ENCODE results near the gene PURB.
A peak's percentile ranks its signal among the peaks of the same experiment; 100 is the strongest.
"Not testable (repeated sequence)": the region's sequence is repeated elsewhere in the genome, so short reads cannot be mapped to it uniquely, and the experiment has no call there.

PURB gene

DNA sequence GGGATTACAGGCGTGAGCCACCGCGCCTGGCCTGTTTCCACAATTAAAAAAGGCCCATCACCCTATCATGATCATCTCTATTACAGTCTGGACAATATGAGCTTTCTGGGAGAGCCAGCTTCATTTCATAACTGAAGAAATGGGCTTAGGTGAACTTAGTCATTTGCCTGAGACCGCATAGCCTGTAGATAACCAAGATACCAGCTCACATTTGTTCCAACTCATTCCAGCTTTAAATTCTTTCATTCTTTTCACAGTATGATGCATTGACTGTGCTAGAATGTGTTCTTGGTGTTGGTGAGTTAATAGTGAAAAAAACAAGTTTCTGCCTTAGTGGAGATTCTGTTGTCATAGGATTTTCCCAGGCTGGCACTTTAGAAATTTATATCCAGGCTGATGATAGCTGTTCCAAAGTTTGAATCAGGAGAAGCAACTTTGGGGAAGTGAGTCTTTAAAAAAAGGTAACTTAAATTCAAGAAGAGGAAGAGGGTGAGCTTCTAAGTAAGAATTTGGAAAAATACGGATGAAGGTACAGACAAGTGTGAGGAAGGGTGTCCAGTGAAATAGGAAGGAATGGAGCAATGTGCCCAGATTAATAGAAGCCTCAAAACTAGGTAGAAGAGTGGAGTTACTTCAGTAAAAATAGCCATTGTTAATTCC lies 35.3 kb downstream of the PURB start:
- Mint-ChIP-seq H3K27ac (peak overlapping the region; percentile 99), H3K27me3 (no peaks in the 10 kb centered on the region), H3K4me1 (ENCODE audit: low read depth) (peaks cover 44% of the 10 kb centered on the region), H3K9me3 (no peaks in the 10 kb centered on the region), H3K4me3 (peak overlapping the region; percentile 96), H3K36me3 (ENCODE audit: low read depth) (peaks cover 31% of the 10 kb centered on the region)
- DNase-seq, result no peak

DNA sequence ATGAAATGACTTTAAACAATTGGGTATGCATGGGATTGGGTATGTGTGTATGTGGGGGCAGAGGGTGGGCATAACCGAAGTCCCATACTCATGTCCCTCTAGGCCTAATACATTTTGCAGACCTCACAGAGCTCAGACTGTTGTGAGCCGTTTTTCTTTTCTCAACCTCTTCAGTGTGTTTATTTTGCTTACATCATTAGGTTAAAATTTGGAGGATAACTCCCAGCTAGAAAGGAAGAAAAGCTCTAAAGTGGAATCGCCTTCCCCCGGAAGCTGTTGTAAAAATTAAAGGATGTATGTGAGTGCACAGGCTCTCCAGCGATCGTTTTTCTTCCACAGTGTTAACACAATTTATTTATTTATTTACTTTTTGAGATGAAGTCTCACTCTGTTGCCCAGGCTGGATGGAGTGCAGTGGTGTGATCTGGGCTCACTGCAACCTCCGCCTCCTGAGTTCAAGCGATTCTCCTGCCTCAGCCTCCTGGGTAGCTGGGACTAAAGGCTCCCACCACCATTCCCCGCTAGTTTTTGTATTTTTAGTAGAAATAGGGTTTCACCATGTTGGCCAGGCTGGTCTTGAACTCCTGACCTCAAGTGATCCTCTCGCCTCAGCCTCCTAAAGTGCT lies 36.0 kb downstream of the PURB start:
- Mint-ChIP-seq H3K36me3 (ENCODE audit: low read depth) (peaks cover 35% of the 10 kb centered on the region), H3K9me3 (no peaks in the 10 kb centered on the region), H3K4me3 (peak overlapping the region; percentile 96), H3K27ac (peak overlapping the region; percentile 99), H3K4me1 (ENCODE audit: low read depth) (peaks cover 47% of the 10 kb centered on the region), H3K27me3 (no peaks in the 10 kb centered on the region)
- no peak for DNase-seq

DNA sequence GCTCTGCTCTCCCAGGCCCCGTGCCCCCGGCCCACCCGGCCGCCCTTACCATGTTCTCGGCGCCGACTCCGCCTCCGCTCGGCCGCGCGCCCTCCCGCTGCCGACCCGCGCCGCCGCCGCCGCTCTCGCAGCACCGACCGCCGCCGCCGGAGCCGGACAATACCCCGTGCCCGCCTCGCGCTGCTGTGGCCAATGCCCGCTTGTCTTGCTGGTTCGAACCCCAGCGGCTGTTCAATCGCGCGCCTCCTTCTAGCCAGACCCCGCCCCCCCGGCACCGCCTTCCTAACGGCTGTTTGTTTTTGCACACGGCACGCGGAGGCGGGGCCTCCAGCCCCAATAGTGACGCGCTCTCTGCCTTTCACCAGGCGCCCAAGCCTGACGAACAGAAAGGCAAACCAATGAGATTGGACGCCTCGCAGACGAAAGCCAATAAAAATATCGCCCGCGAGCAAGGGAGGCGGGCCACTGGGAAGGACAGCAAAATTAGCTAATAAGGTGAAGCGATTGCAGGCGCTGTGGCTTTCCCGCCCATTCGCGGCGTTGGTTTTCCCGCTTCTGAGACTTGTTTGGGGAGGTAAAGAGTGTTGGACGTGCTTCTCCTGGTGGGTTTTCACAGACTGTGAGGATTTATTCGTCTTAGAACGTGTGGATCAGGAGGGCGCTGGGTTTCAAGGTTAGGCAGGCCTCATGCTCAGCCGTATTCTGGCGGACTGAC lies 37.3 kb downstream of the PURB start, which contains the start of gene H2AZ2:
Gene H2AZ2, minus strand, starts transcription at position 168 of the 715 bp plus-strand sequence. Its CDS starts 116 bp downstream, at position 52.
- no peaks in the 10 kb centered on the region for H3K27me3 Mint-ChIP-seq
- peaks cover 44% of the 10 kb centered on the region for H3K4me1 Mint-ChIP-seq (ENCODE audit: low read depth)
- peak within 1 kb of the TSS; percentile 96 for H3K4me3 Mint-ChIP-seq
- peak within 1 kb of the TSS; percentile 99 for H3K27ac Mint-ChIP-seq
- peaks cover 44% of the 10 kb centered on the region for H3K36me3 Mint-ChIP-seq (ENCODE audit: low read depth)
- no peaks in the 10 kb centered on the region for H3K9me3 Mint-ChIP-seq
- DNase-seq, result peak; percentile 100

DNA sequence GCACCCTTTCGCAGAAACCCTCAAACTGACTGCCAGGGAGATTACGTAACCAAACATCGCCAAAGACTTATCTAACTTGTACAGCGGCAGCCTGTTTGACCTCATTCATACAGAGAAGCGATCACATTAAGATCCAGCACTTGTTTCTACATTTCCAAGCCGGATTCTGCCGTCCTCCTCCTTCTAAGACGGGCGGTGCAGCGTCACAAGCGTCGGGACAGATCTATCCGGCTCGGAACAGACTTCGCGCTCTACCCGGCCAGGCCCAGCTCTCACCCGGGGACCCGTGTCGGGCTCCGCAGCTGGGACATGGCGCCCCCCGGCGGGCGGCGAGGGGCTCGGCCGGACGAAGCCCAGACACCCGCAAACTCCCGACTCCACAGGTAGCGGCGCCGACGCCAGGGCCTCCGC lies 37.8 kb downstream of the PURB start:
- Mint-ChIP-seq H3K4me1 (ENCODE audit: low read depth) (peaks cover 45% of the 10 kb centered on the region), H3K36me3 (ENCODE audit: low read depth) (peaks cover 48% of the 10 kb centered on the region), H3K9me3 (no peaks in the 10 kb centered on the region), H3K27ac (peak overlapping the region; percentile 99), H3K4me3 (peak overlapping the region; percentile 96), H3K27me3 (no peaks in the 10 kb centered on the region)
- DNase-seq, result peak; percentile 88

DNA sequence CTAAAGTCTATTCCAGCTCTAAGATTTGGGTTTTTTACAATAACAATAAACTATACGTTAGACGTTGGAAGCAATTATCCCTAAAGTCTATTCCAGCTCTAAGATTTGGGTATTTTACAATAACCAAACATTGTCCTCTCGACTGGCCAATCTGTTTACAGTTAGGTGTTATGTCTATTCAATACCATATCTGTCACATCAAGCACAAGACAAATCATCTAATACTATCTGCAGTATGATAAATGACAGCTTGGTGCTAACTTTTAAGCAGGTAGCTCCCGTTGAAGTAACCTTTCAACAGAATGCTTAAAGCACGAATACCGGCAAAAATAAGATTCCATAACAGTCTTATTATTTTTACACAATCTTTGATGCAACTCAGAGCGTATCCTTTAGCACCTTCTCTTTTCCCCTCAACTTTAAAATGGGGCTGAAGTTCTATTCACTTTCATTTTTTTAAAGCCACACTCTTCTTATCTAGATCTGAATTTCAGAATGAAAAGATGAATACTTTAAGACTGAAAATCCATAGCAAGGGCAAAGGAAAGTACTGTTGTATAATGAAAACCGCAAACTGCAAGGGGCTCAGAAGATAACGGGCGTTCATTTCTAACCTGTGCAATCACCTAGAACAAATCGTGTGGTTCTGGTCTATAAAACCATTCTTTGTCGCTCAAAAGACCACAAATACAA lies 38.4 kb downstream of the PURB start:
- Mint-ChIP-seq H3K9me3 (no peaks in the 10 kb centered on the region), H3K4me1 (ENCODE audit: low read depth) (peaks cover 50% of the 10 kb centered on the region), H3K27me3 (no peaks in the 10 kb centered on the region)

DNA sequence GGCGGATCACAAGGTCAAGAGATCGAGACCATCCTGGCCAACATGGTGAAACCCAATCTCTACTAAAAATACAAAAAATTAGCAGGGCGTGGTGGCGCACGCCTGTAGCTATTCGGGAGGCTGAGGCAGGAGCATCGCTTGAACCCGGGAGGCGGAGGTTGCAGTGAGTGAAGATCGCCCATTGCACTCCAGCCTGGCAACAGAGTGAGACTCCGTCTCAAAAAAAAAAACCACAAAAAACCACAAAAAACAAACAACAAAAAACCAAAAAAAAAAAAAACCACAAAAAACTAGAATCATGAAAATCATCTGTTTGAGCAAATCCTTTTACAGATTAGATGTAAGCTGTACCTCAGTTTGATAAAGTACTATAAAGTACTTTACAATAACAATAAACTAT lies 38.9 kb downstream of the PURB start:
- H3K9me3 Mint-ChIP-seq, H3K27me3 Mint-ChIP-seq, DNase-seq: not testable (repeated sequence)
- Mint-ChIP-seq H3K4me1 (ENCODE audit: low read depth) (peaks cover 54% of the 10 kb centered on the region), H3K36me3 (ENCODE audit: low read depth) (peaks cover 60% of the 10 kb centered on the region), H3K4me3 (peak overlapping the region; percentile 96), H3K27ac (peak overlapping the region; percentile 99)

More for the DNA sequence above, 38.4 kb downstream of the PURB start:
- no peak for DNase-seq
- Mint-ChIP-seq H3K27ac (peak overlapping the region; percentile 99), H3K36me3 (ENCODE audit: low read depth) (peaks cover 54% of the 10 kb centered on the region), H3K4me3 (peak overlapping the region; percentile 96)

DNA sequence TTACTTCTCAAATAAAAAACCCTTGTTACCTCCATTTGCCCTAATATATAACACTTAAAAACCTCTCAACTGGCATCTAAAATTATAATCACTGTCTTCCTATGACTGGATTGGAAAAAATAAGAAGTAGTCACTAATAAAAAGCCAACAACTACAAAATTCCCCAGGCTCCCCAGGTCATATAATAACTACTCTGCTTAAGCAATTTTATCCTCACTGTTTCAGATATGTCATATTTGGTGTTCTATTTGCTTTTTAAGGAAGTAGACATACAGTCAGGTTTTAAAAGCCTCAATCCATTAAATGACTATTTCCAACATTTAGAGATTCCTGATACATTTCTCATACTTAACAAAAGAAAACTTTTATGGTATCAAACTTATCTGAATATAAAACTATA lies 39.9 kb downstream of the PURB start:
- H3K4me1 Mint-ChIP-seq (ENCODE audit: low read depth), result peaks cover 58% of the 10 kb centered on the region

DNA sequence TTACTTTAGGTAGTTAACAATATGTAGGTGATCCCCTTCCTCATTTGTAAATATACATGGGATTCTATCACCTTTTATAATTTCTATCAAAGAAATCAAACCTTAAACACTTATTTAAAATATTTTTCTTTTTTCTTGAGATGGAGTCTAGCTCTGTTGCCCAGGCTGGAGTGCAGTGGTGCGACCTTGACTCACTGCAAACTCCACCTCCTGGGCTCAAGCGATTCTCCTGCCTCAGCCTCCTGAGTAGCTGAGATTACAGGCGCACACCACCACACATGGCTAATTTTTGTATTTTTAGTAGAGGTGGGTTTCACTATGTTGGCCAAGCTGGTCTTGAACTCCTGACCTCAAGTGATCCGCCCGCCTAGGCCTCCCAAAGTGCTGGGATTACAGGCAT lies 41.9 kb downstream of the PURB start:
- H3K9me3 Mint-ChIP-seq, DNase-seq, H3K27ac Mint-ChIP-seq, H3K27me3 Mint-ChIP-seq, H3K4me3 Mint-ChIP-seq: not testable (repeated sequence)
- peaks cover 76% of the 10 kb centered on the region for H3K36me3 Mint-ChIP-seq (ENCODE audit: low read depth)
- peaks cover 52% of the 10 kb centered on the region for H3K4me1 Mint-ChIP-seq (ENCODE audit: low read depth)

More for the DNA sequence above, 39.9 kb downstream of the PURB start:
- Mint-ChIP-seq H3K27me3 (no peaks in the 10 kb centered on the region), H3K36me3 (ENCODE audit: low read depth) (peaks cover 69% of the 10 kb centered on the region), H3K9me3 (no peaks in the 10 kb centered on the region), H3K4me3 (peak overlapping the region; percentile 96), H3K27ac (peak overlapping the region; percentile 79)
- no peak for DNase-seq

DNA sequence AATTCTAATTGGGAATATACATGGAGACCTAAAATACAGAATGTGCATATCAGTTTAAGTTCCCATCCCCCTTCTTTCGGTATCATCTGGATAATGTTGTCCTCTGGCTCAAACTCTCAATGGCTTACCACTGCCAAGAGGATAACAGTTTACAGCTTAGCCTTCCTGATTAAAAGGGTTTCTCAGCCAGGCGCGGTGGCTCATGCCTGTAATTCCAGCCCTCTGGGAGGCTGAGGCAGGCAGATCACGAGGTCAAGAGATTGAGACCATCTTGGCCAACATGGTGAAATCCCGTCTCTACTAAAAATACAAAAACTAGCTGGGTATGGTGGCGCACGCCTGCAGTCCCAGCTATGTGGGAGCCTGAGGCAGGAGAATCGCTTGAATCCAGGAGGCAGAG lies 42.7 kb downstream of the PURB start:
- not testable (repeated sequence) for H3K27me3 Mint-ChIP-seq, DNase-seq, H3K9me3 Mint-ChIP-seq, H3K4me3 Mint-ChIP-seq
- H3K4me1 Mint-ChIP-seq (ENCODE audit: low read depth), result peaks cover 51% of the 10 kb centered on the region
- H3K36me3 Mint-ChIP-seq (ENCODE audit: low read depth), result peaks cover 76% of the 10 kb centered on the region
- peak overlapping the region; percentile 1 for H3K27ac Mint-ChIP-seq

DNA sequence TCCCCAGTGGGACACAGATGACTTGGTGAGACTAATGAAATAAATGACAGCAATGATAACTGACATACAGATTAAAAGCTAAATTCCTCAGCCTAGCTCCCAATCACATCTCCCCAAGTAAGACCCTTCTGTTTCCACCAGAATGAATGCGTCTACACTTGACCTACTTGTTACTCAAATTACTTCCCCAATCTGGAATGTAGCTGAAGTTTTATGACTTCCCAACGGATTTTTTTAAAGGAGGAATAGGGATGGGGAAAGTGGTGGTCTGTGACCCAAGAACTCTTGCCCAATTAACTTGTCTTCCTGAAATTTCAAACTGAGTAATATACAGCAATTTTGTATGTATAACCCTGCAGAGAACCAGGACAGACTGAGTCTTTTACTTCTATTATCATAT lies 46.6 kb downstream of the PURB start:
- Mint-ChIP-seq H3K36me3 (ENCODE audit: low read depth) (peaks cover 78% of the 10 kb centered on the region), H3K27me3 (no peaks in the 10 kb centered on the region)

DNA sequence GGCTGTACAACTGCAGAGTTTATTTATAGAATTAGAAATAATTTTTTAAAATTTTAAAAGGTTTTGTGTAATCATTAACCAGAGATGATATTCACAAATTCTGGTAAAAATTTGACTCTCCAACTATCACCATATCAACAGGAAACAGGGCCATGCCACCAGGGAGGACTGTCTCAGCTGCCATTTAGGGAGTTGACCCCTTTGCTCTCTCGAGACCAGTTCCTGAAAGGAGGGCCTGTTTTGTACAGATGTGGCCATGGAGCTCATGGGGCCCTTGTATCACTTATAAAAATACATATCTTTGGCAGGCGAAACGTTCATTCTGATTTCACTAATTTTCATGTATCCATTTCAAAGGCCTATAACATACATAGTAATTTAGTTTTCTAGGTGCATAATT lies 57.8 kb downstream of the PURB start:
- Mint-ChIP-seq H3K9me3 (no peaks in the 10 kb centered on the region), H3K27me3 (no peaks in the 10 kb centered on the region), H3K27ac (peak overlapping the region; percentile 81), H3K36me3 (ENCODE audit: low read depth) (peaks cover 77% of the 10 kb centered on the region), H3K4me1 (ENCODE audit: low read depth) (peaks cover 10% of the 10 kb centered on the region), H3K4me3 (no peak overlapping the region)
- no peak for DNase-seq

More for the DNA sequence above, 46.6 kb downstream of the PURB start:
- DNase-seq, result no peak
- Mint-ChIP-seq H3K9me3 (no peaks in the 10 kb centered on the region), H3K27ac (peak overlapping the region; percentile 48), H3K4me1 (ENCODE audit: low read depth) (peaks cover 28% of the 10 kb centered on the region), H3K4me3 (no peak overlapping the region)
